ENCODE data around the gene EZR.
A peak's percentile ranks its signal among the peaks of the same experiment; 100 is the strongest.

EZR gene

GRCh38 chr6:158819213-158819976, at the start of gene EZR:
Gene EZR, minus strand, starts transcription at chr6:158819368. Its CDS starts 1,275 bp downstream, at chr6:158818093.
- DNase-seq (ENCODE audit: low read depth in 3 of 3) = peak; percentile 67 to 87 (median 78)

GRCh38 chr6:158868122-158868480, 48.9 kb upstream of the EZR start:
- no peak for DNase-seq (ENCODE audit: low read depth in 3 of 3)

GRCh38 chr6:158867381-158868121, 48.4 kb upstream of the EZR start:
- no peak for DNase-seq (ENCODE audit: low read depth in 3 of 3)

GRCh38 chr6:158865769-158866168, 46.6 kb upstream of the EZR start:
- DNase-seq (ENCODE audit: low read depth in 3 of 3) = no peak

GRCh38 chr6:158863646-158864045, 44.5 kb upstream of the EZR start:
- DNase-seq (ENCODE audit: low read depth in 3 of 3) = no peak

- DNase-seq (ENCODE audit: low read depth in 3 of 3) = no peak
Observed at GRCh38 chr6:158861686-158862381, 42.7 kb upstream of the EZR start.

GRCh38 chr6:158860279-158860865, 41.2 kb upstream of the EZR start:
- DNase-seq (ENCODE audit: low read depth in 3 of 3) = no peak

- DNase-seq (ENCODE audit: low read depth in 3 of 3) = no peak
Observed at GRCh38 chr6:158856261-158856660, 37.1 kb upstream of the EZR start.

GRCh38 chr6:158854214-158855101, 35.3 kb upstream of the EZR start:
- no peak for DNase-seq (ENCODE audit: low read depth in 3 of 3)

GRCh38 chr6:158853880-158854213, 34.7 kb upstream of the EZR start:
- no peak for DNase-seq (ENCODE audit: low read depth in 3 of 3)

- peak; percentile 74 to 85 (median 80) for DNase-seq (ENCODE audit: low read depth in 3 of 3)
Observed at GRCh38 chr6:158853072-158853879, 34.1 kb upstream of the EZR start.

GRCh38 chr6:158852312-158853071, 33.3 kb upstream of the EZR start:
- DNase-seq (ENCODE audit: low read depth in 3 of 3) = no peak

- DNase-seq (ENCODE audit: low read depth in 3 of 3) = no peak
Observed at GRCh38 chr6:158850807-158851115, 31.6 kb upstream of the EZR start.

- DNase-seq (ENCODE audit: low read depth in 3 of 3) = peak; percentile 28 to 50 (median 33)
Observed at GRCh38 chr6:158849899-158850806, 31.0 kb upstream of the EZR start.

GRCh38 chr6:158848490-158848895, 29.3 kb upstream of the EZR start:
- no peak for DNase-seq (ENCODE audit: low read depth in 3 of 3)

GRCh38 chr6:158847786-158848185, 28.6 kb upstream of the EZR start:
- no peak for DNase-seq (ENCODE audit: low read depth in 3 of 3)

GRCh38 chr6:158847012-158847529, 27.9 kb upstream of the EZR start:
- DNase-seq (ENCODE audit: low read depth in 3 of 3) = no peak

All from stimulated activated CD4-positive, alpha-beta T cell treated with anti-CD3 and anti-CD28 coated beads, TNF-alpha, amount 100 ng/mL, for 24 hours (primary cell).